Esophagus mucosa (tissue), 1 donor: ENCODE data around the gene COX6A2. TPM values are rescaled to one million over a fixed set of nuclear protein-coding genes. Genes with fewer than 3 reads are reported as not detected.

Experiments
- ATAC-seq: fragments of 200-7000 bp; cut with Tn5 transposase; one replicate; pipeline ENCODE4 v1.9.1; 2020
- total RNA-seq: library from RNA; stranded (reverse); gene quantifications from one replicate; pipeline ENCODE4 v1.2.4, GENCODE V29; 2023
- donor health status: DM: yes; HTN: yes; CAD: no.

COX6A2 gene
- total RNA-seq, 1 donor from 2014 or later: 0.48 TPM

DNA sequence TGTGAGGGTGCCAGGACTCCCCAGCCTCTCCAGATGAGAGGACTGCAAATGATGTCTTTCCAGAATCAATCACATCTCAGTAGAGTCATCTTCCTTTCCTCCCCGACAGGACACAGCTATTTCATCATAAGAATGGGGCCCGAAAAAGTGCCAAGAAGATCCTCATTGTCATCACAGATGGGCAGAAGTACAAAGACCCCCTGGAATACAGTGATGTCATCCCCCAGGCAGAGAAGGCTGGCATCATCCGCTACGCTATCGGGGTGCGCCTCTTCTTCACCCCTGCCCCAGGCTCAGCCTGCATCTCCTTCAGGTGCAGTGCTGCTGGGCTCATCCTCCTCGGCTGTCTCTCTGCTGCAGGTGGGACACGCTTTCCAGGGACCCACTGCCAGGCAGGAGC is 20.8 kb downstream of the COX6A2 start:
- ATAC-seq: no peak

DNA sequence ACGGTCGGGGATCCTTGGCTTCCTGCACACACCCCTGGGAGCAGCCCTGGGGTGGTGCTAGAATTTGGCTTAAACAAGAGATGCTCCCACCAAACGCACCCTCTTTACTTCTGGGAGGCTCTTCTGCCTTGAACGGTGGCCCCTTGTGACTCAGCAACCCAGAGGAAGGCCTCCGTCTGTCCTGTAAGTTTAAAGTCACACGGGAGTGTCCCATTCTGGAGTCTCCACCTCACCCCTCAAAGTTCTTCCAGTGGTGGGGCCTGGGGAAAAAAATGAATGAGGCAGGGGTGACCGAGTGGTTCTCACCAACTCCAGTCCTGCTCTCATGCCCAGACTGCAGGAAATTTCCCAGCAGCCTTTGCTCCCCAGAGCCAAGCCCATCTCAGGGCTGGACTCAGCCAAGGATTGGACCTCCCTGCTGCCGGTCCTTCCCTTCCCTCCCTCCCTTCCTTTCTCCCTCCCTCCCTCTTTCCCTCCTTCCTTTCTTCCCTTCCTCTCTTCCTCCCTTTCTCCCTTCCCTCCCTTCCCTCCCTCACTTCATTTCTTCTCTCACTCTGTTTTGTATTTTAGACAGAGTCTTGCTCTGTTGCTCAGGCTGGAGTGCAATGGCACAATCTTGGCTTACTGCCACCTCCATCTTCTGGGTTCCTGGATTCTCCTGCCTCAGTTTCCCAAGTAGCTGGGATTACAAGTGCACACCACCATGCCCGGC is 23.7 kb downstream of the COX6A2 start:
- ATAC-seq: no peak

DNA sequence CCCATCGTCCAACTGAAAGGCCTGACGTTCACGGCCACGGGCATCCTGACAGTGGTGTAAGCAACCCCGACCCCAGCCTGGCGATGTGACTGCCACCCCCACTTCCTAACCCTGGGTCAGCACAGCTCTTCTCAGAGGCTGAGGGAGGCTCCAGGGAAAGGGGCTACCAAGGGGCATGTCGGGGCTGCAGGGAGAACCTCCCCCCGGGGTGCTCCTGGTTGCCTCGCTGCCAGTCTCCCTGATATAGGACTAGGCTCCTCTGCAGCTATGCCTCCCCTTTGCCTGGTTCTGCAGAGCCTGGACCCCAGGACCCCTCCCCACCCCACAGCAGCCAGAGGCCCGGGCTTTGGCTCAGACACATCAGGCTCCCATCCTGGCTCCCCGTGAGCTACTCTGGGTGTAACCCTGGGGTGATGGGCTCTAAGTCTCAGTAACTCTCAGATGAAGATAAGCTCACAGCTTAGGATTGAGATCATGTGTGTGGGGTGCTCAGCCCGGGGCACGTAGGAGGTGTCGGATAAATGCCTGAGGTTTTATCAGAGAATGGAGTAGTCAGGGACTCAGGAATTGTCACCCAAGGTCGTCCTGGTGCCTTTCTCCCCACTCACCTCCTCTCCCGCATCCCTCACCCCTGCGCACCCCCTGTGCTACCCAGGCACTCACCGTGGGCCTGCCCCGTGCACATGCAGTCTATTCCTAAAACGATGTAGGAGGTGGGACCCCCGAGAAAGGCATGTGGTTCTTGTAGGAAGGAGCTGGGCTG is 24.4 kb downstream of the COX6A2 start:
- ATAC-seq: peak; percentile 8

DNA sequence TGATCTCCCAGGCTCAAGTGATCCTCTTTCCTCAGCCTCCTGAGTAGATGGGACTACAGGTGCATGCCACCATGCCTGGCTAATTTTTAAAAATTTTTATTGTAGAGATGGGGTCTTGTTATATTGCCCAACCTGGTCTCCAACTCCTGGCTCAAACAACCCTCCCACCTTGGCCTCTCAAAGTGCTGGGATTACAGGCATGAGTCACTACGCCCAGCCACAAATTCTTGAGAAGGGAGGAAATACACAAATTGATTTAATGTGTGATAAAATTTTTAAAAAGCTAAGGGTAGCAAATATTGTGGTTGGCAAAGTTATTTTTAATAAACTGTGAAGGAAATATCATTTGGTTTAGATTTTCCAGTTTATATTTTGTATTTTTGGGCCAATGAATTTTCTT is 25.5 kb downstream of the COX6A2 start:
- no peak for ATAC-seq

DNA sequence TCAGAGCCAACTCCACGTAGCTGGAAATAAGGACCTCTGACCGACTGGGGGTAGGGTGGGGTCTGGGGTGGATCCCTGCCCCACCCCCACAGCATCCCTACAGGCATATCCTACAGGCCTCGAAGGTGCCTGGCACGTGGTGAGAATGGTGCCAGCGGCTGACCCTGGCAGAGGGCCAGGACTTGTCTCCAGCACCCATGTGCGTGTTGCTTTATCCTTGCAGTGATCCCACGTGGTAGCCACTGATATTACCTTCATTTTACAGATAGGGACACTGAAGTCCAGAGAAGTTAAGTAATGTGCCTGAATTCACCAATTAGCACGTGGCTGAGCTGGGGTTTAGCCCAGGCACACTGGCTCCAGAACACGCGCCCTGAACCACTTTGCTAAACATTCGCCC is 26.7 kb downstream of the COX6A2 start:
- no peak for ATAC-seq

DNA sequence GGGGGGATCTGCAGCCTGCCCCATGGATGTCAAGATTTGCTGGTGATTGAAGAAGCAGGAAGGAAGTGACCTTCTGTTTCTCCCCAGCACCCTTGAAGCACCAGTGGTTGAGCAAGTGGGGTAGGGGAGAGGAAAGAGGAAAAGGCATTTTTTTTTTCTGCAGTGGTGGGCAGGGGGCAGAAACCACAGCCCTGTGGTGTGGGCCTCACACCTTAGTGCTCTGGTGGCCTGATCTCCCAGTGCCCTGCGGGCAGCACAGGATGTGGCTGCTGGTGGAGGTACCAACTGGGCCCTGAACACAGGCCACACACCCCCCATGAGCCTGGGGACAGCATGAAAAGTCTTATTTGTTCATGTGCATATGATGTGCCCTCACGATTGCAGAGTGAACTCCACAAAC is 28.0 kb downstream of the COX6A2 start:
- ATAC-seq: no peak

DNA sequence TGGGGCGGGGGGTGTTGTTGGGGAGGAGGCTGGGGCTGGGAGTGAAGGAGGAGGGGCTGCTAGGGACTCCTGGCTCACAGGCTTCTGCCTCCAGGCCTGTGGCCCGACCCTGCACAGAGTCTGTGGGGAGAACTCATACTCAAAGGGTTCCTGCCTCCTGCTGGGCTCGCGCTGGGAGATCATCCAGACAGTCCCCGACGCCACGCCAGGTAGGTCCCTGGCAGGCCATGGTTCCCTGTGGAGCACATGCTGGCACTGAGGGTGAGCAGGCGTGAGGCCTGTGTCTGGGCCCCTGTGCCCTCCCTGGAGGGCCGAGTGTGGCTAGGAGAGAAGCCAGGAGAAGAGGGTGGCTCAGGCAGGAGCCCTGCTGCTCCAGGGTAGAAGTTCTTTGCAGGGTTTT is 30.5 kb downstream of the COX6A2 start:
- ATAC-seq: no peak

DNA sequence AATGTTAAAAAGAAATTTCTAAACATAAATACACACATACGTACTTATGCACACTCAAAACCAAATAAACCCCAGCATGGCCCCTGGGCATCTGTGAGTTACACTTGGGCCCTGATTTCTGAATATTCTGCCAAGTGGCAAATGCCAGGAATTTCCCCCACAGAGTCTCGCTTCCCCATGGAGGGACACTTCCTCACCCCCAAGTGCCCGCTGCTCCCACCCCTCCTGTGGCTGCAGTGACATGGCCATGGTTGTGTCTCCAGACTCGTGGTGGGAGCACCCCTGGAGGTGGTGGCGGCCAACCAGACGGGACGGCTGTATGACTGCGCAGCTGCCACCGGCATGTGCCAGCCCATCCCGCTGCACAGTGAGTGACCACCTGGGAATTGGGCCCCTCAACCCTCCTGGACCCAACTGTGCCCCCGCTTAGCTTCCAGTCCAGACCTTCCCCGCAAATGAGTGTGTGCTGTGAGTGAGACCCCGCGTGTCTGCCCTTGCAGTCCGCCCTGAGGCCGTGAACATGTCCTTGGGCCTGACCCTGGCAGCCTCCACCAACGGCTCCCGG is 31.0 kb downstream of the COX6A2 start:
- ATAC-seq: no peak

DNA sequence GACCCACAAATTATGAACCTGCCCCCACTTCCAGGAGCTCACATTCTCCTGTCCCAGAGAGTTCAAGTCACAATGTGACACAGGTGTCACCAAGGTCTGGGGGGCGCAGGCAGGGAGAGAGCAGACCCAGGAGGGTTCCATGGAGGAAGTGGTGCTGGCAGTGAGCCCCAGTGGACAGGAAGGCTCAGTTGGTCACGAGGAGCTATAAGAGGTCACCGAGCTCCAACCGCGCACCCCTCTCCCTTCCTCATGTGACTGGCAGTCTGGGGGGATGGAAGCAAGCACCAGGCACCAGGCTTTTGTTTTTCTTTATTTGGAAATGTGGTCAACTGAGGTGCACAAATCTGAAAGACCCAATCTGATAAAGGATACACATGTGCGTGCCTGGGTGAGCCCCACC is 32.5 kb downstream of the COX6A2 start:
- no peak for ATAC-seq

DNA sequence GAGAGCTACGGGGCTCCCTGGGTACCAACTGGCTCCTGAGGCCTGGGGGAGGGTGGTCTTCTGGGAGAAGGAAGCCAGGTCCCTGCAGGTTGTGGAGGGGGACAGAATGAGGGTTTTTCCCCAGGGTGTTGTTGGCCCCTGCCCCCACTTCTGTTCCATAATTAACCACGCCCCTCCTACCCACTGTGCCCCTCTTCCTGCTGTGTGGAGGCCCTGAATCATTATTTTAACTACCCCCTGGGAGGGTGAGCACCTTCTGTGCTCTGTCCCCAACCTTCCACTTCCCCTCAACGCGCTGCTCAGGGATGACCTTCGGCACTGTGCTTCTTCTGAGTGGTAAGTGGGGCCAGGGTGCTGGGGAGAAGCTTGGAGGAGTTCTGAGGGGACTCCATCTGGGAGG is 35.1 kb downstream of the COX6A2 start, which contains the start of gene ITGAD:
ITGAD (plus strand) TSS at position 280 of the 400 bp plus-strand sequence; CDS start at position 306, 26 bp downstream.
- ATAC-seq: no peak

DNA sequence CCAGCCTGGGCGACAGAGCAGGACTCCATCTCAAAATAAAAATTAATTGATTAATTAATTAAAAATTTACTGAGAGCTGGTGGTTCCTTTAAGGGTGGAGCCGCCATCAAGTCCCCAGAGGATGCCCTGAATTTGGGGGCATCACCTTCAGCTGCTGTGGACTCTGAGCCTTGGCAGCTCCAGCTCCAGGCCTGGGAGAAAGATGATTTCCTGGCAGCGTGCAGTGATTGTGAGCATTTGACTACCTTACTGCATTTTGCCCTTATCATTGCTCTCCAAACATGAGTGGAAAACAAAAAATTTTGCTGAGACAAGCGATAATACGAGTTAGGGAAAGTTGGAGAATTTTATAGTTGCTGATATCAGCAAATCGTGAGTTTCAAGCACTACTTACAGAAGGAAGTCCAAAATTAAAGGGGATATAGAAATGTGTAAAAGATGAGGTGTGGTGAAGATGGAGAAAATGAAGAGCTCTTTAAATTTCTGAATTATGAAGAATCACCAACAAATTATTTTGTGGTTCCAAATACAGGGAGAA is 37.6 kb downstream of the COX6A2 start:
- no peak for ATAC-seq

DNA sequence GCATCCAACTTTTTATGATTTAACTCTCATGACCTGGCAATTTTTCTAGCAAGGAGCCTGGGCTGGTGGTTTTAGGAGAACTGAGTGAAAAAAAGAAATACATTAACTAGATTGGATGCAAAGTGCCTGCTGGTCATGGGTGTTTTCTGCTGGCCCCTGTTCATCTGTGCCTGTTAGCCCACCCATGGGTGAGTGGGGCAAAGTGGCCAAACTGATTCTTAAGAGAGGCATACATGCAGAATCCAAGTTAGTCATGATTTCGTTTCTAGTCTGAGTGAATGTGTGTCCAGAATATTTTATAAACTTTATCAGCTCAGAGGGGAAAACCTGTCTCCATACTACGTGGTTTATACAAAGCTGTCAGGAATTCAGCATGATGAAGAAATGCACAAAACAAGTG is 39.6 kb downstream of the COX6A2 start:
- ATAC-seq: no peak

DNA sequence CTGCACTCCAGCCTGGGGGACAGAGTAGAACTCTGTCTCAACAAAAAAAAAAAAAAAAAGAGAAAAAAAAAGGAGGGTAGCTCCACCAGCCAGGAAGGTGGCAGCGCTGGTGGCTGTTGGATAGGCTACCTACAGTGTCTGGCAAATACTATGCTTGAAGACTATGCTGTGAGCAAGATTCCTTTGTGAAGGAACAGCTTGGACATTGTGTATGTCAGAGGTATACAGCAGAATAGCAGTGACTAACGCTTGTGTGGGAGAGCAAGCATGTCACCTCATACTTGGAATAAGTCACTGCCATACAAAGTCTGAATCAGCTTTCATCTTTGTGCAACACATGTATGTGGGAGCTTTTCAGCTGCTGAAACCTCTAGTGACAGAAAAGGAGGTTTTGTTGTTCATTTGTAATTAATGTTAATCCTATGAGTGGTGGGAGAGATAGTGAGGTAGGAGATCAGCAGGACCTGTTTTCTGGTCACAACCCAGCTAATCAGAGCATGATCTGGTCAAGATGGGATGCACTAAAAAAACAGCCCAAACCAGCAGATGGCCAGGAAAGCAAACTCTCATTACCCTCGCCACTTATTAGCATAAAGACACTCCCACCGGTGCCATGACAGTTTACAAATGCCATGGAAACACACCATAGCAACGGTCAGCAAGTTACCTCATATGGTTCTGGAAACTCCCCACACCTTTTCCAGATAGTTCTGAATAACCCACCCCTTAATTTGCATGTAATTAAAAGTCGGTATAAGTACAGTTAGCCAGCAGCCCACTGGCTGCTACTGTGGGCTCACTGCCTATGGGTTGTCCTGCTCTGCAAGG is 41.8 kb downstream of the COX6A2 start:
- peak; percentile 92 for ATAC-seq

DNA sequence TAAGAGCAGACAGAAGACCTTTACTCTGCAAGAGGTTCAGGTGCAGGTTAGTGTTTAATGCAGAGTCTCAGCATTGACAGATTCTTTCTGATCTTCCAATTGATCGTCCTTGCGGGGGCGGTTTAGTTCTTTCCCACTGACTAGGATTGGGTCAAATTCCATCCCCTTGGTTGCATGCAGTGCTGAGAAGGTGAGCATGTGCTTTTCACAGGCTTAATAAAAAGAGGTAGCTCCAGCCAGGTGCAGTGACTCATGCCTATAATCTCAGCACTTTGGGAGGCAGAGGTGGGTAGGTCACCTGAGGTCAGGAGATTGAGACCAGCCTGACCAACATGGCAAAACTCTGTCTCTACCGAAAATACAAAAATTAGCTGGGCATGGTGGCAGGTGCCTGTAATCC is 42.5 kb downstream of the COX6A2 start:
- ATAC-seq: peak; percentile 44

DNA sequence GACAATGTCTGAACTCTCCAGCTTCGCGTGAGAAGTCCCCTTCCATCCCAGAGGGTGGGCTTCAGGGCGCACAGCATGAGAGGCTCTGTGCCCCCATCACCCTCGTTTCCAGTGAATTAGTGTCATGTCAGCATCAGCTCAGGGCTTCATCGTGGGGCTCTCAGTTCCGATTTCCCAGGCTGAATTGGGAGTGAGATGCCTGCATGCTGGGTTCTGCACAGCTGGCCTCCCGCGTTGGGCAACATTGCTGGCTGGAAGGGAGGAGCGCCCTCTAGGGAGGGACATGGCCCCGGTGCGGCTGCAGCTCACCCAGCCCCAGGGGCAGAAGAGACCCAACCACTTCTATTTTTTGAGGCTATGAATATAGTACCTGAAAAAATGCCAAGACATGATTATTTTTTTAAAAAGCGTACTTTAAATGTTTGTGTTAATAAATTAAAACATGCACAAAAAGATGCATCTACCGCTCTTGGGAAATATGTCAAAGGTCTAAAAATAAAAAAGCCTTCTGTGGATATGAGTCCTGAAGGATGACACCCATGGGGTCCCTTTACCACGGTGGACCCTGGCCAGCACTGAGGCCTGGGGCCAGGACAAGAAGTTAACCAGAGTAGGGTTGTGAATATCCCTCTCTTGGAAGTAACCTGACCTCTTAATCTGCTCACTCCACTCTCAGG is 45.5 kb downstream of the COX6A2 start:
- ATAC-seq: peak; percentile 74

DNA sequence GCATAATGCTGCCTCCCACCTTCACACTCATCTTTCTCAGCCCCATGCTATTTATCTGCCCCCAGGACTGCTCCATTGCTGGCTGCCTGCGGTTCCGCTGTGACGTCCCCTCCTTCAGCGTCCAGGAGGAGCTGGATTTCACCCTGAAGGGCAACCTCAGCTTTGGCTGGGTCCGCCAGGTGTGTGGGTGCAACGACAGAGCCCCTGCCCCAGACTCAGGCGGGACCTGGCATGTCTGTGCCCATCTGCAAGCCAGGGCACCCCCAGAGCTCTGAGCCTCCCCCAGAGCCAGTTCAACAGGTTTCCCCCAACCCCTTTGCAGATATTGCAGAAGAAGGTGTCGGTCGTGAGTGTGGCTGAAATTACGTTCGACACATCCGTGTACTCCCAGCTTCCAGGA is 48.0 kb downstream of the COX6A2 start:
- peak; percentile 10 for ATAC-seq

Other genes starting within 250 kb of the COX6A2 start
- gene FUS, start 248.2 kb downstream of the COX6A2 start, total RNA-seq: 127 TPM
- gene PYCARD, start 225.6 kb downstream of the COX6A2 start, total RNA-seq: 75.6 TPM
- 0.04 TPM for gene TRIM72, start 214.2 kb downstream of the COX6A2 start, total RNA-seq
- not detected for gene PYDC1, start 211.2 kb downstream of the COX6A2 start, total RNA-seq
- 0.96 TPM for gene ITGAM, start 168.4 kb downstream of the COX6A2 start, total RNA-seq
- 1.9 TPM for gene ITGAX, start 73.2 kb downstream of the COX6A2 start, total RNA-seq
- gene ITGAD, start 35.0 kb downstream of the COX6A2 start, total RNA-seq: not detected
- 0.32 TPM for gene ZNF843, start 14.4 kb upstream of the COX6A2 start, total RNA-seq
- gene ARMC5, start 31.1 kb upstream of the COX6A2 start, total RNA-seq: 9.4 TPM
- gene TGFB1I1, start 43.8 kb upstream of the COX6A2 start, total RNA-seq: 4.3 TPM
- gene SLC5A2, start 54.8 kb upstream of the COX6A2 start, total RNA-seq: 0.12 TPM
- gene RUSF1, start 80.0 kb upstream of the COX6A2 start, total RNA-seq: 29.9 TPM
- gene AHSP, start 99.5 kb upstream of the COX6A2 start, total RNA-seq: not detected